NCI-H2107 (cell line): Measurements from ENCODE around the gene TECTA.

Experiments used
- DNase-seq: peaks from one replicate; lab custom pipeline; 2025; lab: John Stamatoyannopoulos, UW

TECTA gene, protein sequence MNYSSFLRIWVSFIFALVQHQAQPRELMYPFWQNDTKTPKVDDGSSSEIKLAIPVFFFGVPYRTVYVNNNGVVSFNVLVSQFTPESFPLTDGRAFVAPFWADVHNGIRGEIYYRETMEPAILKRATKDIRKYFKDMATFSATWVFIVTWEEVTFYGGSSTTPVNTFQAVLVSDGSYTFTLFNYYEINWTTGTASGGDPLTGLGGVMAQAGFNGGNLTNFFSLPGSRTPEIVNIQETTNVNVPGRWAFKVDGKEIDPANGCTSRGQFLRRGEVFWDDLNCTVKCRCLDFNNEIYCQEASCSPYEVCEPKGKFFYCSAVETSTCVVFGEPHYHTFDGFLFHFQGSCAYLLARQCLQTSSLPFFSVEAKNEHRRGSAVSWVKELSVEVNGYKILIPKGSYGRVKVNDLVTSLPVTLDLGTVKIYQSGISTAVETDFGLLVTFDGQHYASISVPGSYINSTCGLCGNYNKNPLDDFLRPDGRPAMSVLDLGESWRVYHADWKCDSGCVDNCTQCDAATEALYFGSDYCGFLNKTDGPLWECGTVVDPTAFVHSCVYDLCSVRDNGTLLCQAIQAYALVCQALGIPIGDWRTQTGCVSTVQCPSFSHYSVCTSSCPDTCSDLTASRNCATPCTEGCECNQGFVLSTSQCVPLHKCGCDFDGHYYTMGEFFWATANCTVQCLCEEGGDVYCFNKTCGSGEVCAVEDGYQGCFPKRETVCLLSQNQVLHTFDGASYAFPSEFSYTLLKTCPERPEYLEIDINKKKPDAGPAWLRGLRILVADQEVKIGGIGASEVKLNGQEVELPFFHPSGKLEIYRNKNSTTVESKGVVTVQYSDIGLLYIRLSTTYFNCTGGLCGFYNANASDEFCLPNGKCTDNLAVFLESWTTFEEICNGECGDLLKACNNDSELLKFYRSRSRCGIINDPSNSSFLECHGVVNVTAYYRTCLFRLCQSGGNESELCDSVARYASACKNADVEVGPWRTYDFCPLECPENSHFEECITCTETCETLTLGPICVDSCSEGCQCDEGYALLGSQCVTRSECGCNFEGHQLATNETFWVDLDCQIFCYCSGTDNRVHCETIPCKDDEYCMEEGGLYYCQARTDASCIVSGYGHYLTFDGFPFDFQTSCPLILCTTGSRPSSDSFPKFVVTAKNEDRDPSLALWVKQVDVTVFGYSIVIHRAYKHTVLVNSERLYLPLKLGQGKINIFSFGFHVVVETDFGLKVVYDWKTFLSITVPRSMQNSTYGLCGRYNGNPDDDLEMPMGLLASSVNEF (N-terminal part only)

DNA sequence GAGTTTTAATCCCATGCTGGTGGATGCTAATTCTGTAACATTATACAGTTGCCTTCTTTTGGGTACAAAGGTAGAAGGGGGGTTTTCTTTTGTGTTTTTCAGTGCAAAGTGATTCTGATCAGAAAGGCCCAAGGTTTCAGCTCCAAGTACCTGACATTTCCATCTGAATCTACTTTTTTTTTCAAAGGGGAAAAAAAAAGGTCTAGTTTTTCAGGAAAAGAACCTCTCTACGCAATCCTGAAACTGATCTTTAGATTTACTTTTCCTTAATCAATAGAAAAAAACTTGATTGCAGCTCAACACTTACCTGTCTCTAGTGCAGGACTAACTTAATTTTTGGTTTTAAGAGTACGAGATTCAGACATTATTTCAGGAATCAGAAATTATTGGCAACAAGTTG lies at the start of gene TECTA:
TSS of gene TECTA (plus strand) at position 301 of the 400 bp plus-strand sequence. CDS start 1,423 bp downstream, outside the sequence.
- DNase-seq = no peak

DNA sequence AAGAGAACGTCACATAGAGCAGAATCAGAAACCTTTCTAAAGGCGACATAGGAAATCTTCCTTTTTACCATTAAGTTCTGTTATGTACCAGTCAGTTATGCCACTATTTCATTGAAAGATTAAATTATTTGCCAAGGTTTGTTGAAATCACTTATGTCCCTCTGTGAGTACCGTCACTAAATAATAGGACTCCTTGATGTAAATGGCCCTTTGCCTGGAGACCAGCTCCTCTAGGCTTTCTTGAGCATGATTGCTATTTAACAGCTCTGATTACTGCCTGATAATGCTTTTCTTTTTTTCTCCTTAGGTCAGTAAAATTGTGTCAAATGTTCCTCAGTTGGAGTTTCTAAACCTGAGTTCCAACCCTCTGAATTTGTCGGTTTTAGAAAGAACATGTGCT lies 47.8 kb upstream of the TECTA start:
- DNase-seq = no peak

DNA sequence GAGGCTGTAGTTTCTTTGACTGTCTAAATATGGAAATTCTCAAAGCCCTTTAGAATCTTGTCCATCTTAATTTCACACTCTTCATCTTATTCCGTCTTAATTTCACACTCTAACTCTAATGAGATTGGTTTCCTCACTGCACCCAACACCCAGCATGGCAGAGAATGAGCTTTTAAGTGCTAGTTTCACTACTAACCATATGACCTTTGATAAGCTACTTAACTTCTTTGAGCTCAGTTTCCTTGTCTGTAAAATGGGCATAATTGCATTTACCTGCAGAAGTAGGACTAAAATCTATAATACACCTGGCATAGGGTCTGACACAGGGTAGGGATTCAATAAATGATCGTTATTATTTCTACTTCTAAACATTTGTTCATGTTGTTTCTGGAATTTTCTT lies 46.8 kb upstream of the TECTA start:
- no peak for DNase-seq

DNA sequence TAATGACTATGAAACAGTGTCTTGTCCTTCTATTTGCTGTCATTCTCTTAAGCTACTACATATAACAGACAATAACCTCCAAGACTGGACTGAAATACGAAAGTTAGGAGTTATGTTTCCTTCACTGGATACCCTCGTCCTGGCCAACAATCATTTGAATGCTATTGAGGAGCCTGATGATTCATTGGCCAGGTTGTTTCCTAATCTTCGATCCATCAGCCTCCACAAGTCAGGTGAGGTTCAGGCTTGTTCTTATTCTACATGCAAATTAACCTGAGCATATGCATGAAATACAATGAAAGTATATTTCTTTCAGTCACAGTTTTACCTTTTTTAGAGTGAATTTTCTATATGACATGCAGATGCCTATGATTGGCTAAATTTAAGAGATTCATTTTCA lies 46.0 kb upstream of the TECTA start:
- DNase-seq = no peak

DNA sequence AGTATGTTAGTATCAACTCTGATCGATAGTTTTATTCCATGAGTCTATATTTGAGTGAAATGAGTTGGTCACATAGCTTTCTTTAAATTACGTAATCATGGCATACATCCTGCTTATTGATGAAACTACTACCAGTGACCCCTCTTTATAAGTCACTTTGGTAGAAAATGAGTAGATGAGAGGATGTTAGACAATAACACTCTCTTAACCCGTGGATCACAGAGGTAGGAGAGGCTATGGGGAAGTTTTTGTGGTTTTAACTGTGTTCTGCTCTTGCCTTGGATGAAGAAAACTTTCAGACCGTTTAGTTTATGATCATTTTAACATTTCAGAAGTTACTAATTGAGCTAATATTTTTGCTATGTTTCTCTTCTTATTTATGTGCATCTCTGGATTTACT lies 43.1 kb upstream of the TECTA start:
- no peak for DNase-seq

DNA sequence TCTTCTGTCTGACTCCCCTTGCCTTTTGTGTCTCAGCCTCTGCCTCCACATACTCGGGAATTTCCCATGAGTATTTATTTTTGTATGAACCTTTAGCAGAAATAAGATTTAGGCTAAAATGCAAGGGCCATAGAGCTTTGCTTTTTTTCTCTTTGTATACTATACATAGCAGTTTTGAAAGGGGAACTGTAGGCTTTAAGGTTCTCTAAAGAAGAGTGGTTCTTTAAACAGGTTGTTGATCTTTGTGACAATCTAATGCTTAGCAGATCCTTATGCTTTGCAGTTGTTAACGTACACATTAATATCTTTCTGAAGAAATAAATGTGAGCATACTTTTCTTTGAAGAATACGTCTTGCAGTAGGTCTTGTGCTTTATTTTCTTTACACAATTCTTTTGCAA lies 42.1 kb upstream of the TECTA start:
- DNase-seq = no peak

DNA sequence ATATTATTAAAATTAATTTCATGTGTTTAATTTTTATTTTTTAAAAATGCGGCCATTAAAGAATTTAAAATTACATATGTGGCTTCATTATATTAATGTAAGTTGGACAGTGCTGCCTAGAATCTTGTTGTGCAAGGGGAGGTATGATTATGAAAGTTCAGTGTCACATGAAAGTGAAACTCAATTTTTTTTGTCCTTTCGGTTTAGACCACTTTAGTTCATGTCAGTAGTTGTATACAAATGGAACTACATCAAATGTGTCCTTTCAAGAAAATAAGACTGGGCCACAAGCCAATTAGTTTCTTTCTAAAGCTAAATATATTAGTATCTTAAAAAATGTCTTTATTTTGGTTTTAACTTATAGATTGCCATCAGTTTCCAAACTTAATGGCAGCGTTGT lies 41.4 kb upstream of the TECTA start:
- DNase-seq = no peak

DNA sequence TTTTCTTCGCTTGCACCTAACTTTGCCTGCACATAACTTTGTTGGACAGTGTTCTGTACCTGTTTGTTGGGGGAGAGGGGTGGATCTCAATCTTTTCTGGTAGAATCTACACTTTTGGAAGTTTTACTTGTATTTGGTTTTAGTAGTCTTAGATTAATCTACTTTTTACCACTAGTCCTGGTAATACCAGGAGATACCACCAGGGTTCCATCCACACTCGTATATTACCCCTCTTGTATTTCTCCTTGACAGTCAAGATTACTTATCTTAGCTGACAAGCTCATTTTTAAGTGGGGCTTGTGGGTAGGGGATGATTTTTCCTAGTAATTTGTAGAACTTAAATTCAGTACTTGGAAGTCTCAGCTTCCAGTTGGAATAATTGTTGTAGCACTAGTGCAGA lies 37.3 kb upstream of the TECTA start:
- DNase-seq = no peak

DNA sequence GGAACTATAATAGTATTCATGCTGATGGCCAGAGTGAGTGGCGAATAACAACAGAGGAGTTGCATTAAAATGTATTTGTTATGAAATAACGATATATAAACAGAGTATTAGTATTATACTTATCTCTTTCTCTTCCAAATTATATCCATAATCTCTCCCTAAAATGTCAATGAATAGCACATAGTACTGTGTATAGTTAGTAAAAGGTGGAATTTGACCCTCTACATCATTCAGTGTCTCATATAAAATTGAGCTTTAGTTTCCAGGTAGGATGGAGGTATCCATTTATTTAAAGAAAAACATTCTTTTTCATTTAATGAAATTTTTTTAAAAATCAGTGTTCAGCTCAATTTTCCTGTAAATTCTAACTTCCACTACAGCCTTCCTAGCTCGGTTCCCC lies 34.4 kb upstream of the TECTA start:
- no peak for DNase-seq

DNA sequence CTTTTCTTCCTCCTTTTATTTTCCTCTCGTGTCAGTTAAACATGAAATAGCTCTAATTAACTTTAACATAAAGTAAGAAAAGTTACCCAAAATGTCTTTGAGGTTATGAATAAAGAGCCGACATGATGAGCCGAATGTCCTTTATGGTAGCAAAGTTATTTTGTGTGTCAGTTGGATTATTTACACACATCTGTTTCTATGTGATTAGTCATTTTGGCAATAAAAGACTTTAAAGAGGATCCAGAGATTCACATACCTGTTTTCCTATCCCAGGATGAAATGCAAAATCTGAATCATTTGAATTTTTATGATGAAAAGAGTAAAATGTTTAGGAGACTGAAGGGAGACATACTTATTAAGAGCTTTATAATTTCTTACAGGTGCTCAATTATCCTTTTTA lies 34.0 kb upstream of the TECTA start:
- no peak for DNase-seq

DNA sequence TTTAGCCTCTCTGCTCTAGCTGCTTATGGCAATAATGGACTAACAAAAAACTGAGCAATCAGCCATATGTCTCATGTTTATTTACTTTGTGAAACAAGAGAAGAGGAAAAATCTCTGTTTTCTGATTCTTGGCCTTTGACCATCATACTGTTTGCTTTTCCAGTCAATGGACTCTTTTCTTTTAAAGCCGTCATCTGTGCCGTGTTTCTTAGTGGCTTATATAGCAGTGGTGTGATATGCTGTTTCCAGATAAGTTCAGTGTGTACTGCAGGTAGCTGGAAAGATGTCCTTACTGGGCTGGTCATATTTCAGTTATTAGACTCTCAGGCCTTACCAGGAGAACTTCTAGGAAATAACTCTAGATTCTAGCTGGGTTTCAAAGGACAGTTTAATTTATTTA lies 33.6 kb upstream of the TECTA start:
- DNase-seq = no peak

DNA sequence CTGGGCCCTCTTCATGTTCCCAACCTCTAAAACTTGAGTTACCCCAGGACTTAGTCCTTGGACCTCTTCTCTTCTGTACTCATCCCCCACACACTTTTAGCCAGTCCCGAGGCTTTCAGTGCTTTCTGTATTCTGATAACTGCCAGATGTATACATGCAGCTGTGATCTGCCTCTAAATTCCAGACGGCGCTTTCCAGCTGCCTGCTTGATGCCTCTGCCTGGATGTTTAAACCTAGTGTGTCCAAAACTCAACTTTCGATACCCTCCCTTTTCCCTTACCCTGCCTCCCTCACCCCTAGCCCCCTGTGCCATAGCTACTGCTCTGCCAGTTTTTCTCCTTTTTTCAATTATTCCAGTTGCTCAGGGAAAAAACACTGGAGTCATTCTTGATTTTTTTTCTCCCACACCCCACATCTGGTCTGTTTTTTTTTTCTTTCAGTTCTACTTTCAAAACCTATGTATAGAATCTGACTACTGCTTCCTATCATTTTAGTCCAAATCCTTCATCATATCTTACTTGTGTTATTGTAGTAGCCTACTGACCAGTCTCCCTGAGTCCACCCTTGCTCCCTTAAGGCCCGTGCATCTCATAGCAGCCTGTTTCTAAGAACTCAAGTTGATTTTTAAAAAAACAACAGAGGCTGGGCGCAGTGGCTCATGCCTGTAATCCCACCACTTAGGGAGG lies 32.9 kb upstream of the TECTA start:
- no peak for DNase-seq

DNA sequence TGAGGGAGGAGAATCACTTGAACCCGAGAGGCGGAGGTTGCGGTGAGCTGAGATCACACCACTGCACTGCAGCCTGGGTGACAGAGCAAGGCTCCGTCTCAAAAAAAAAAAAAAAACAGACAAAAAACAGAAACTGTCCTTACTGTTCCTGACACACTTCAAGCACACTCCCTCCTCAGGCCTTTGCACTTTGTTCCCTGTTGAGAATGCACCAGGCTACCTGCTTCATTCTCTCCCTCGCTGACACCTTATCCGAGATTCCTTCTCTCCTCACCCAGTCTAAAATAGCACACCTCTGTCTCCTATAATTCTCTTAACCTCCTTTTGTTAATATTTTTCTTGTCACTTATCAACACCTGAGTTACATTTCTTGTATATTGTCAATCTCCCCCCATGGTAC lies 32.3 kb upstream of the TECTA start:
- DNase-seq = no peak

DNA sequence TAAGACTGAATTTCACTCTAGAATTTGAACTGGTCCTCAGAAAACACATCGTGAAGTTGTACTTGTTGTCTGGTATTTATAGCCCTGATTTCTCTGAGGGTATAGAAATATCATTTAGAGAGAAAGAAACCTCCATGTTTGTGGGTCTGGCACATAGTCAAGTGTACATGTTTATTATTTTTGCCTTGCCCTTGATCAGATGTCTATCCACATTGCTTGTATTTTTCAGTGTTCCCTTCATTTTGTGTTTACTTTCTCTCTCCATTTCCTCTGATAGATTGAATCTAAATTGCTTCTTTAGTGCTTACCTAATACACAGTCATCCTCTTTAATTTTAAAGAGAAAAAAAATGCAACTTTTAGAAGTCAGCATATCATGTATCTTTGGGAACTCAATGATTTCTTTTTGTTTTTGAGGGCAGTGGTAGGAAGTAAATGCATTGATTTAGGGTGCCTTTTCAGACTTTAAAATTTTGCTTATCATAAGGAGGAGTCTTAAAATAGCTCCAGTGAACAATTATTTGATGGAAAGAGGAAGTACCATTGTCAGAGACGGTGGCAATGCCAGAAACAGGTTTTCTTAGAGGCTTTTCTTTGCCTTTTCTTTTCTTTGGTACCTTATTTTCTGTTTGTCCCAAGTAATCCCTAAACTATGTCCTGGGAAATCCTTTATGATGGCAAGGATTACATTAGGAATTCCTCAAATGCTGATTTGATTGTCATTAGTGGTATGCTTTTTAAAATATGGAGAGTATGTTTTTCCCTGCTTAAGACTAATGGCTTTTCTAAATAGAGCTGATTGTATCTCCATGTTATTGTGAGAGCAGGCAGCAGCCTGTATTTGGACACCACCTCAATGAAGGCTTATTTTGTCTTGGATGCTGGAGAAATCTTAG lies 29.8 kb upstream of the TECTA start:
- no peak for DNase-seq

DNA sequence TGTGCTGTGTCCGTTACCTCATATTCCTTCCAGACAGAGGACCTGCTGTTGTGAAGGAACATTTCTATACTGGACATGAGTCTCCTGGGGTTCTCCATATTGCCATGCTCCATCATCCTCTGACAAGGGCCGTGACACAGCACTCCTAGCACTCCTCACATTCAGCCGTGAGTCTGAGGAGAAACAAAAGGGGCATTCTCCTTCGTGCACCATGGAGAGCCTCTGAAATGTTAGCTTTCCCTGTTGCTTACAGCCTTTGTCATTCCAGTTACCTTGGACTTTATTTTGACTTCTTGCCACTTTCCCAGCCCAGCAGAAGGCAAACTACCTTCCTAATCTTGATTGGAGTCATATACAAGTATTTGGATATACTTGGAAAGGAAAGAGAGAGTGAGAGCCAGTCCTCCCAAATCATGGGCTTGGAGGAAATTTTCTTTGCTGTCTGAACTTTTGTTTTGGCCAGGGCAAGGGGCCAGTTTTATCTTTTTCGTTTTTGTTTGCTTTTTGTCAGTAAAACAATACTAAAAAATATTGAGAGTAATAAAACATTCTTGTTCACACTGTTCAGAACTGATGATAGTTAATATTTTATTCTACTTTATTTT lies 29.1 kb upstream of the TECTA start:
- no peak for DNase-seq

DNA sequence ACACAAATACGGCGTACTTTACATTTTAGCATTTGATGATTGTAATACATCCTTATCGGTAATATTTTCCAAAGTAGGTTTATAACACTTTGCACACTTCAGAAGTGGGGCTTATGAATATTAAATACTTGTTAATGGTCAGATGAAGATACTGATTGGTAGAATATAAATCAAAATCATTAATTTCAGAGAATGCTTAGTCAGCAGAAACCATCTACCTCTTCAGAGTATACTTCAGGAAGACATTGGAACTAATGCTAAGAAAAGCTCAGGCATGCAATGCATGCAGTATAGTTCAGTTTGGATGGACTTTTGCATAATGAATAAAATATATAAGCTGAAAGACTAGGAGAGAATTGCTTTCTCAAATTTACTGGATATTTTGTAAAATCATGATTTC lies 19.7 kb upstream of the TECTA start:
- DNase-seq = no peak

DNA sequence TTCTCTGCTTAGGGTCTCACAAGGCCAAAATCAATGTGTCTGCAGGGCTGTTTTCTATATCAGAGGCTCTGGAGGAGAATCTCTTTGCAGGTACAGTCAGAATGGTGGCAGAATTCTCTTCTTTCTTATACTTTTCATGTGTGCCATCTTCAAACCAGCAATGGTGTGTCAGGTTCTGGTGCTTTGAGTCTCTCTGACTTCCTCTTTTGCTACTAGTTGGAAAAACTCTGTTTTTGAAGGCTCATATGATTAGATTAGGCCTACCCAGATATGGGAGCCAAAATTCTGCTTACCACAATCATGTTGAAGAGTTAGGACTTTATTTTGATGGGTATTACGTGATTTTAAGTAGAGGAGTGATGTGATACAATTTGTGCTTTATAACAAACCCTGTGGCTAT lies 18.8 kb upstream of the TECTA start:
- DNase-seq = no peak

DNA sequence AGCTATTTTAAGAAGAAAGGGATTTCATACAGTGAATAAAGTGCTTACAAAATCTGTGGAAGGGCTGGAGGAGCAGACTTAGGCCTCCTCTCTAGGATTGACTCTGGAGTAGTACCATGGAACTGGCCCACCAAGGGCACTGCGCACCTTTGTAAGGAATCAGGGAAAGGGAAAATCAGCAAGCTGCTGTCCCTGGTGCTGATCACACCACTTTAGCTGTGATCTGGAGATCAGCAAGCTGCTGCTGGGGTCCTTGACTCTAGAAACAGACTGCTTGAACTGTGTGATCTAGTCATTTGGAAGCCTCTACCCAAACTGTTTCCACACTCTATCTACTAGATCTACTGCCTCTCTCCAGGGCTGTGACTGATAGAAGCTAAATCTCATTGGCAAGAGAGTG lies 18.4 kb upstream of the TECTA start:
- no peak for DNase-seq

DNA sequence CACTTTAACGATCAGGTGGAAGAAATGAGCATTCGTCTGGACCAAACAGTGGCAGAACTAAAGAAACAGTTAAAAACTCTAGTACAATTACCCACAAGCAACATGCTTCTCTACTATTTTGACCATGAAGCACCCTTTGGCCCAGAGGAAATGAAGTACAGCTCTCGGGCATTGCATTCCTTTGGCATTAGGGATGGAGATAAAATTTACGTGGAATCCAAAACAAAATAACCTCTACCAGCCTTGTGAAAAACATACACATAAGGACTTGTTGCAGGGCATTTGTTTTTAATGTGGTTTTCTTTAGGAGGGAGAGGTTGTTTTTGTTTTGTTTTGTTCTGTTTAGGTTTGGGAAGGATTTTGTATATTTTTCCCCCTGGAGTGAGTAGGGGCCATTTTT lies 14.2 kb upstream of the TECTA start:
- DNase-seq = no peak

DNA sequence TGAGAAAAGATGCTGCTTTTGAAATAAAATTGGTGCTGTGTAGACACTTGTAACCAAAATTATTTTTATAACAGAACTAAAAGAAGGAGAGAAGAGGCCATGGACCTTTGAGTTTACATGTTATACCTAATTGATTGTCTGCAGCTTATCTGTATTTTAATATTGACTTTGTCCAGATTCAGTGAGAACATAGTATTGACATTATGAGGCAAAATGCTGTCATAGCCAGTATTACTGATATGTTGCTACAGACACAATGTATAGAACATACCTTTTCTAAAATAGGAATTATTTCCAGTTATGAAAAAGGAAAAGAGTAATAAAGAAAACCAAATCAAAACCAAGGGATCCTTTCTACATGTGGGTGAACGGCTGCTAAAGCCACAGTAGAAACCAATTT lies 11.5 kb upstream of the TECTA start:
- no peak for DNase-seq
